ENCODE results near the gene DENND11.

DNA sequence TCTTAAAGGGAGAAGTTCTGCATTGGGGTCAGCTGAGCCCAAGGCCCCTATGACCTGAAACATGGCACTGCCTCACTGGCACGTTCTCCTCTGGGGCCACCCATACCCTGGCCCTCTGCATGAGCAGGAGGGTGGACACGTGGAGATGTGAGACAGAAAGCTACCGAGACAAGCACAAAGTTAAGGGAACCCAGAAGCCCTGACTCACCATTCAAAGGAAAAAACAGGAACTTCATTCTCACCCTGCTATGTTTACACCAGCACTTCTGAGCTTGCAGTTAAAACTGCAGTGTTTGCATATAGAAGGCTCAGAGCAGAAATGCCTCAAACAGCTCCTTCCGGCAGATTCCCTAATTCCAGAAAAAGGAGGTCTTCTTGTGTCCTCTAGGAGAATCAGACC lies 41.7 kb downstream of the DENND11 start:
- TF ChIP-seq POLR2A (IDR thresholded peaks at IDR 0.05), result no peak
- TF ChIP-seq, protein P1, sequence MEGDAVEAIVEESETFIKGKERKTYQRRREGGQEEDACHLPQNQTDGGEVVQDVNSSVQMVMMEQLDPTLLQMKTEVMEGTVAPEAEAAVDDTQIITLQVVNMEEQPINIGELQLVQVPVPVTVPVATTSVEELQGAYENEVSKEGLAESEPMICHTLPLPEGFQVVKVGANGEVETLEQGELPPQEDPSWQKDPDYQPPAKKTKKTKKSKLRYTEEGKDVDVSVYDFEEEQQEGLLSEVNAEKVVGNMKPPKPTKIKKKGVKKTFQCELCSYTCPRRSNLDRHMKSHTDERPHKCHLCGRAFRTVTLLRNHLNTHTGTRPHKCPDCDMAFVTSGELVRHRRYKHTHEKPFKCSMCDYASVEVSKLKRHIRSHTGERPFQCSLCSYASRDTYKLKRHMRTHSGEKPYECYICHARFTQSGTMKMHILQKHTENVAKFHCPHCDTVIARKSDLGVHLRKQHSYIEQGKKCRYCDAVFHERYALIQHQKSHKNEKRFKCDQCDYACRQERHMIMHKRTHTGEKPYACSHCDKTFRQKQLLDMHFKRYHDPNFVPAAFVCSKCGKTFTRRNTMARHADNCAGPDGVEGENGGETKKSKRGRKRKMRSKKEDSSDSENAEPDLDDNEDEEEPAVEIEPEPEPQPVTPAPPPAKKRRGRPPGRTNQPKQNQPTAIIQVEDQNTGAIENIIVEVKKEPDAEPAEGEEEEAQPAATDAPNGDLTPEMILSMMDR (IDR thresholded peaks at IDR 0.05), result no peak
